Activated CD4-positive, alpha-beta T cell treated with anti-CD3 and anti-CD28 coated beads, Interleukin-2, amount 50 U/mL, for 4 hours (primary cell): ENCODE results near the gene SEC14L6.
"Not testable (repeated sequence)": the region's sequence is repeated elsewhere in the genome, so short reads cannot be mapped to it uniquely, and the experiment has no call there.

Source experiments
- DNase-seq, 2 experiments: peaks; one replicate each; pipeline ENCODE4 v3.0.0-alpha.2; 2020

SEC14L6 gene

GRCh38 chr22:30546616-30547015, at the start of gene SEC14L6:
SEC14L6 (minus strand) TSS chr22:30546741; CDS start chr22:30546682, 59 bp downstream.
- DNase-seq: no peak

GRCh38 chr22:30596199-30596598, 49.7 kb upstream of the SEC14L6 start:
- no peak for DNase-seq

GRCh38 chr22:30592360-30592713, 45.8 kb upstream of the SEC14L6 start:
- DNase-seq: not testable (repeated sequence)

- peak; percentile 93 to 94 for DNase-seq
Observed at GRCh38 chr22:30591588-30592359, 45.2 kb upstream of the SEC14L6 start, which contains the start of gene PES1. PES1 (minus strand) TSS chr22:30591910; CDS start chr22:30591833, 77 bp downstream.

GRCh38 chr22:30591191-30591587, 44.6 kb upstream of the SEC14L6 start:
- DNase-seq: no peak

GRCh38 chr22:30586414-30586813, 39.9 kb upstream of the SEC14L6 start:
- DNase-seq: no peak

- no peak for DNase-seq
Observed at GRCh38 chr22:30584441-30584840, 37.9 kb upstream of the SEC14L6 start.

- DNase-seq: no peak
Observed at GRCh38 chr22:30582788-30583545, 36.4 kb upstream of the SEC14L6 start.

GRCh38 chr22:30582051-30582450, 35.5 kb upstream of the SEC14L6 start:
- DNase-seq: no peak

- no peak for DNase-seq
Observed at GRCh38 chr22:30580896-30581295, 34.4 kb upstream of the SEC14L6 start.

GRCh38 chr22:30578481-30578880, 31.9 kb upstream of the SEC14L6 start:
- no peak for DNase-seq

- DNase-seq: no peak
Observed at GRCh38 chr22:30575859-30576258, 29.3 kb upstream of the SEC14L6 start.

GRCh38 chr22:30574997-30575671, 28.6 kb upstream of the SEC14L6 start:
- no peak for DNase-seq

- no peak for DNase-seq
Observed at GRCh38 chr22:30574095-30574981, 27.8 kb upstream of the SEC14L6 start, which contains the start of gene GAL3ST1. GAL3ST1 (minus strand) TSS chr22:30574665; CDS start chr22:30557392, 17,273 bp downstream.

GRCh38 chr22:30573594-30574094, 27.1 kb upstream of the SEC14L6 start:
- DNase-seq: no peak

GRCh38 chr22:30572840-30573593, 26.5 kb upstream of the SEC14L6 start:
- no peak for DNase-seq

GRCh38 chr22:30572210-30572609, 25.7 kb upstream of the SEC14L6 start:
- DNase-seq: no peak

GRCh38 chr22:30569674-30570202, 23.2 kb upstream of the SEC14L6 start:
- no peak for DNase-seq

GRCh38 chr22:30568137-30568805, 21.7 kb upstream of the SEC14L6 start:
- DNase-seq: no peak

- DNase-seq: not testable (repeated sequence)
Observed at GRCh38 chr22:30567277-30567676, 20.7 kb upstream of the SEC14L6 start.
